Measurements from ENCODE around the gene ARSD. TPM values are rescaled to one million over a fixed set of nuclear protein-coding genes. Genes with fewer than 3 reads are reported as not detected.

The ARSD gene, protein sequence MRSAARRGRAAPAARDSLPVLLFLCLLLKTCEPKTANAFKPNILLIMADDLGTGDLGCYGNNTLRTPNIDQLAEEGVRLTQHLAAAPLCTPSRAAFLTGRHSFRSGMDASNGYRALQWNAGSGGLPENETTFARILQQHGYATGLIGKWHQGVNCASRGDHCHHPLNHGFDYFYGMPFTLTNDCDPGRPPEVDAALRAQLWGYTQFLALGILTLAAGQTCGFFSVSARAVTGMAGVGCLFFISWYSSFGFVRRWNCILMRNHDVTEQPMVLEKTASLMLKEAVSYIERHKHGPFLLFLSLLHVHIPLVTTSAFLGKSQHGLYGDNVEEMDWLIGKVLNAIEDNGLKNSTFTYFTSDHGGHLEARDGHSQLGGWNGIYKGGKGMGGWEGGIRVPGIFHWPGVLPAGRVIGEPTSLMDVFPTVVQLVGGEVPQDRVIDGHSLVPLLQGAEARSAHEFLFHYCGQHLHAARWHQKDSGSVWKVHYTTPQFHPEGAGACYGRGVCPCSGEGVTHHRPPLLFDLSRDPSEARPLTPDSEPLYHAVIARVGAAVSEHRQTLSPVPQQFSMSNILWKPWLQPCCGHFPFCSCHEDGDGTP
- total RNA-seq, result 18.1 and 18.4 TPM in 2 replicates

DNA sequence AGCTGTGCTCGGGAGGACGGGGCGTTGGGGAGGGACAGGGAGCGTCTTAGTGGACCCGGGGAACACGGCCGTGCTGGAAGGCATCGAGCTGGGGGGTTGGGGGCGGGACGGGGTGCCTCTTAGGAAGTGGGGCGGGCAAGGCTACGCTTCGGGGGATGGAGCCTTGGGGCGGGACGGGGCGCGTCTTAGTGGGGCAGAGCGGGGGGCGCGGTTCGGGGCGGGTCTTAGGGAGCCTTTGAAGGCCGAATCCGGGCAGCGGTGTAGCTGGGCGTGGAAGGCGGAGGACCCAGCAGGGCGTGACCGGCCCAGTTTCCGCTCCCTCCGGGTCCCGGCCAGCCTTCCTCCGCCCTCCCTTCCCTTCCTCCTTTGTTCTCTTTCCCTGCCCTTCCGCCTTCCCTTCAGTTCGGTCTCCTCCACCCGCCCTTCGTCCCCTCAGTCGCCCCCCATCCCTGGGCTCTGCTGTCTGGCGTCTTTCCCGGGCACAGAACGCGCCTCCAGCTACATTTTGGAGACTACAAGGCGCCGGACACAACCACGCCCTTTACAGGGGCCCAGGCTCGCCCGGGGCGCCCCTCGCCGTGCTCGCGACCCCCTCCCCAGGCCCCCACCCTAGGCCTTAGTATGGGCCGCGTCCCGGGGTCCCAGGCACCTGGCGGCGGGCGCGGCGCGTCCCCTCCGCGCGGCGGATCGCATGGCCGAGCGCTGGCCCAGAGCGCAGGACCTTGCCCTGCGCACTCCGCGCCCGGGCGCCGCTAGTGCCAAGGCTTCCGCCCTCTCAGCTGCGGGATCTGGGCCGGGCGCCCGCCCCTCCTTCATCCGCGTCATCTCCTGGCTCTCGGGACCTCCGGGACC is at the start of gene ARSD:
Gene ARSD, minus strand, starts transcription at position 757 of the 852 bp plus-strand sequence. Its CDS starts 64 bp downstream, at position 693.

Other genes starting within 250 kb of the ARSD start
- gene CD99, start 238.0 kb downstream of the ARSD start, total RNA-seq, result 170 and 208 TPM in 2 replicates
- 0.09 and 0.11 TPM in 2 replicates for gene XG, start 177.3 kb downstream of the ARSD start, total RNA-seq
- 0.17 and 0.43 TPM in 2 replicates for gene GYG2, start 100.4 kb downstream of the ARSD start, total RNA-seq
- not detected in 2 replicates for gene ARSH, start 77.2 kb upstream of the ARSD start, total RNA-seq
- not detected in 2 replicates for gene ARSF, start 112.1 kb upstream of the ARSD start, total RNA-seq